ENCODE results near the gene SPATA25. TPM values are rescaled to one million over a fixed set of nuclear protein-coding genes. Genes with fewer than 3 reads are reported as not detected.

SPATA25 gene
- total RNA-seq: 10 to 100 TPM in 3 of 4 donors, 1 to 10 TPM in 1; 5.8 to 35.2 (median 19.5) TPM

- peaks cover 0 to 46% (median 3%) of the 10 kb centered on the region in 4 donors for H3K4me1 ChIP-seq
- DNase-seq: no peak
- TF ChIP-seq CTCF (IDR thresholded peaks at IDR 0.05) (no peak), POLR2A (IDR thresholded peaks at IDR 0.05) (no peak)
- H3K27ac ChIP-seq: no peak within 1 kb of the TSS
- peaks cover 0 to 40% (median 0%) of the 10 kb centered on the region in 3 donors for H3K36me3 ChIP-seq
- no peak within 1 kb of the TSS for H3K4me3 ChIP-seq
- H3K9me3 ChIP-seq: no peaks in the 10 kb centered on the region
- no peaks in the 10 kb centered on the region for H3K27me3 ChIP-seq
Observed at GRCh38 chr20:45887346-45887715, at the start of gene SPATA25. Gene SPATA25, minus strand, starts transcription at chr20:45887622. Its CDS starts 32 bp downstream, at chr20:45887590.

- Histone ChIP-seq H3K27me3 (no peaks in the 10 kb centered on the region), H3K4me3 (peak overlapping the region; percentile 73 to 100 (median 88)), H3K9me3 (no peaks in the 10 kb centered on the region), H3K27ac (peak overlapping the region; percentile 84 to 100 (median 100)), H3K36me3 (peaks cover 0 to 36% (median 0%) of the 10 kb centered on the region in 3 donors), H3K4me1 (peaks cover 0 to 16% (median 9%) of the 10 kb centered on the region in 4 donors)
- TF ChIP-seq POLR2A (IDR thresholded peaks at IDR 0.05) (no peak), CTCF (IDR thresholded peaks at IDR 0.05) (no peak)
- no peak for DNase-seq
Observed at GRCh38 chr20:45935416-45936046, 48.1 kb upstream of the SPATA25 start.

GRCh38 chr20:45934586-45935415 is 47.4 kb upstream of the SPATA25 start, which contains the start of gene PCIF1:
Gene PCIF1, plus strand, starts transcription at chr20:45934683. Its CDS starts 4,317 bp downstream, at chr20:45939000.
- peak; percentile 98 to 99 (median 98) for DNase-seq
- TF ChIP-seq CTCF (IDR thresholded peaks at IDR 0.05) (peak in 2 of 6 experiments; percentile 1 to 17), POLR2A (IDR thresholded peaks at IDR 0.05) (peak; percentile 86 to 93)

GRCh38 chr20:45934046-45934585 is 46.7 kb upstream of the SPATA25 start:
- peak overlapping the region; percentile 95 to 100 (median 100) for H3K27ac ChIP-seq
- no peak for TF ChIP-seq CTCF (IDR thresholded peaks at IDR 0.05)
- TF ChIP-seq POLR2A (IDR thresholded peaks at IDR 0.05): no peak
- peaks cover 0 to 22% (median 0%) of the 10 kb centered on the region in 3 donors for H3K36me3 ChIP-seq
- H3K9me3 ChIP-seq: no peaks in the 10 kb centered on the region
- peak overlapping the region; percentile 73 to 100 (median 88) for H3K4me3 ChIP-seq
- no peaks in the 10 kb centered on the region for H3K27me3 ChIP-seq
- H3K4me1 ChIP-seq: peaks cover 0 to 16% (median 9%) of the 10 kb centered on the region in 4 donors
- peak in 2 of 3 donors; percentile 62 to 79 for DNase-seq

More at GRCh38 chr20:45934586-45935415, 47.4 kb upstream of the SPATA25 start, which contains the start of gene PCIF1:
- H3K9me3 ChIP-seq: no peaks in the 10 kb centered on the region
- H3K27ac ChIP-seq: peak within 1 kb of the TSS; percentile 95 to 100 (median 100)
- H3K4me3 ChIP-seq: peak within 1 kb of the TSS; percentile 73 to 100 (median 88)
- peaks cover 0 to 29% (median 0%) of the 10 kb centered on the region in 3 donors for H3K36me3 ChIP-seq
- H3K4me1 ChIP-seq: peaks cover 0 to 16% (median 9%) of the 10 kb centered on the region in 4 donors
- no peaks in the 10 kb centered on the region for H3K27me3 ChIP-seq
